Esophagus muscularis mucosa (tissue), 4 donors: ENCODE measurements around the gene XRCC4. TPM values are rescaled to one million over a fixed set of nuclear protein-coding genes. Genes with fewer than 3 reads are reported as not detected.

Source experiments
- DNase-seq: peaks from one replicate; pipeline ENCODE4 v3.0.0-alpha.2; 2017; ENCODE audit errors: extremely low spot score
- H3K27ac ChIP-seq, 4 donors: fragments of 200-600 bp; sonication (generic); replicated peaks in 1 of 4; 1 replicate in 3 of 4; 2 replicates in 1 of 4; pipeline ENCODE4 v1.5.1; 2016 to 2019; ENCODE audit warnings: mild to moderate bottlenecking in 1 of 4
- H3K27me3 ChIP-seq, 4 donors: fragments of 200-600 bp; sonication (generic); one replicate each; pipeline versions ENCODE4 v1.5.1 to v1.6.0; 2016 to 2019
- H3K36me3 ChIP-seq, 4 donors: fragments of 200-600 bp; sonication (generic); one replicate each; pipeline ENCODE4 v1.5.1; 2016 to 2019
- H3K4me1 ChIP-seq, 4 donors: fragments of 200-600 bp; sonication (generic); one replicate each; pipeline ENCODE4 v1.5.1; 2016 to 2019
- H3K4me3 ChIP-seq, 4 donors: fragments of 200-600 bp; sonication (generic); 1 replicate in 2 of 4; 2 replicates in 2 of 4; pipeline ENCODE4 v1.5.1; 2016 to 2019; ENCODE audit warnings: mild to moderate bottlenecking in 4 of 4, moderate library complexity in 1 of 4
- H3K9me3 ChIP-seq, 4 donors: fragments of 200-600 bp; sonication (generic); 1 replicate in 3 of 4; 2 replicates in 1 of 4; pipeline ENCODE4 v1.5.1; 2016 to 2019
- CTCF ChIP-seq, 3 experiments: fragments of 200-600 bp in 2 of 3; fragments of 450-650 bp in 1 of 3; sonication (generic) in 2 of 3; IDR thresholded peaks; one replicate each; pipeline ENCODE4 v1.5.1; 2017 to 2019; ENCODE audit warnings: antibody characterized with exemption in 3 of 3, mild to moderate bottlenecking in 2 of 3, moderate library complexity in 1 of 3
- EP300 ChIP-seq: sonication (generic); formaldehyde crosslinking; IDR thresholded peaks from one replicate; pipeline ENCODE4 v1.6.1; 2017; ENCODE audit warnings: antibody characterized with exemption
- POLR2A ChIP-seq: fragments of 450-650 bp; IDR thresholded peaks from one replicate; pipeline ENCODE4 v1.6.1; 2017; ENCODE audit warnings: antibody characterized with exemption, moderate library complexity, mild to moderate bottlenecking, low read depth
- POLR2AphosphoS5 ChIP-seq, 2 donors: sonication (generic); formaldehyde crosslinking; IDR thresholded peaks; one replicate each; pipeline ENCODE4 v1.6.1; 2017; ENCODE audit warnings: antibody characterized with exemption in 2 of 2
- WGBS: methylation state at CpG from one replicate; pipeline ENCODE4 v1.1.5; 2018; 5-methylcytosine and 5-hydroxymethylcytosine counted together
- intact Hi-C: fragments of 100-400 bp; cut with DNase I; formaldehyde crosslinking; loops from one replicate; pipeline ENCODE4 v1.15.1; 2023
- total RNA-seq, 4 donors: library from RNA; depleted of rRNA; stranded (reverse); fragments of >200 nt; gene quantifications; one replicate each; pipeline versions ENCODE4 v1.1.0 to v1.2.1, GENCODE V29; 2016

Gene XRCC4
- total RNA-seq, 4 donors from 2014 or later: 4.5 to 7.1 (median 5.3) TPM

GRCh38 chr5:83097689-83098231 is 20.4 kb downstream of the XRCC4 start:
- Histone ChIP-seq H3K4me3 (no peak overlapping the region), H3K4me1 (peaks cover 0 to 5% (median 0%) of the 10 kb centered on the region in 4 donors), H3K27me3 (no peaks in the 10 kb centered on the region), H3K36me3 (no peaks in the 10 kb centered on the region), H3K27ac (no peak overlapping the region), H3K9me3 (peaks cover 0 to 13% (median 12%) of the 10 kb centered on the region in 4 donors)
- no peak for TF ChIP-seq POLR2AphosphoS5 (IDR thresholded peaks at IDR 0.05)
- TF ChIP-seq EP300: no peak
- no peak for TF ChIP-seq CTCF (IDR thresholded peaks at IDR 0.05)
- TF ChIP-seq POLR2A: no peak
- intact Hi-C loops: no loop called here
- DNase-seq: no peak
- WGBS: 88% methylated on average over 2 of the region's 2 CpGs

- intact Hi-C loops: no loop called here
- H3K9me3 ChIP-seq: peaks cover 0 to 4% (median 2%) of the 10 kb centered on the region in 4 donors
- peaks cover 0 to 5% (median 0%) of the 10 kb centered on the region in 4 donors for H3K4me1 ChIP-seq
- no peak for DNase-seq
- no peaks in the 10 kb centered on the region for H3K27me3 ChIP-seq
- H3K4me3 ChIP-seq: no peak overlapping the region
- no peak for TF ChIP-seq POLR2AphosphoS5 (IDR thresholded peaks at IDR 0.05)
- TF ChIP-seq POLR2A: no peak
- no peak for TF ChIP-seq CTCF (IDR thresholded peaks at IDR 0.05)
- TF ChIP-seq EP300: no peak
- H3K27ac ChIP-seq: no peak overlapping the region
- no peaks in the 10 kb centered on the region for H3K36me3 ChIP-seq
These were observed 21.7 kb downstream of the XRCC4 start for GRCh38 chr5:83099001-83099400.

GRCh38 chr5:83099445-83099844 is 22.1 kb downstream of the XRCC4 start:
- Histone ChIP-seq H3K4me3 (no peak overlapping the region), H3K9me3 (no peaks in the 10 kb centered on the region), H3K27me3 (no peaks in the 10 kb centered on the region), H3K4me1 (peaks cover 0 to 5% (median 0%) of the 10 kb centered on the region in 4 donors), H3K27ac (no peak overlapping the region), H3K36me3 (no peaks in the 10 kb centered on the region)
- no peak for TF ChIP-seq POLR2AphosphoS5 (IDR thresholded peaks at IDR 0.05)
- no peak for TF ChIP-seq POLR2A
- TF ChIP-seq EP300: no peak
- TF ChIP-seq CTCF (IDR thresholded peaks at IDR 0.05): no peak
- intact Hi-C loops: no loop called here
- DNase-seq: no peak
- WGBS: 64% methylated on average over 1 of the region's 1 CpG

- WGBS: 98% methylated on average over 1 of the region's 1 CpG
- intact Hi-C loops: no loop called here
These were observed 24.2 kb downstream of the XRCC4 start for GRCh38 chr5:83101514-83101913.

More at GRCh38 chr5:83101514-83101913, 24.2 kb downstream of the XRCC4 start:
- no peak for DNase-seq
- Histone ChIP-seq H3K4me3 (no peak overlapping the region), H3K4me1 (peaks cover 0 to 5% (median 0%) of the 10 kb centered on the region in 4 donors), H3K27ac (no peak overlapping the region), H3K9me3 (no peaks in the 10 kb centered on the region), H3K36me3 (no peaks in the 10 kb centered on the region), H3K27me3 (no peaks in the 10 kb centered on the region)
- TF ChIP-seq POLR2A: no peak
- TF ChIP-seq EP300: no peak
- TF ChIP-seq CTCF (IDR thresholded peaks at IDR 0.05): no peak
- no peak for TF ChIP-seq POLR2AphosphoS5 (IDR thresholded peaks at IDR 0.05)
